ENCODE data around the gene MEIS1.

DNA sequence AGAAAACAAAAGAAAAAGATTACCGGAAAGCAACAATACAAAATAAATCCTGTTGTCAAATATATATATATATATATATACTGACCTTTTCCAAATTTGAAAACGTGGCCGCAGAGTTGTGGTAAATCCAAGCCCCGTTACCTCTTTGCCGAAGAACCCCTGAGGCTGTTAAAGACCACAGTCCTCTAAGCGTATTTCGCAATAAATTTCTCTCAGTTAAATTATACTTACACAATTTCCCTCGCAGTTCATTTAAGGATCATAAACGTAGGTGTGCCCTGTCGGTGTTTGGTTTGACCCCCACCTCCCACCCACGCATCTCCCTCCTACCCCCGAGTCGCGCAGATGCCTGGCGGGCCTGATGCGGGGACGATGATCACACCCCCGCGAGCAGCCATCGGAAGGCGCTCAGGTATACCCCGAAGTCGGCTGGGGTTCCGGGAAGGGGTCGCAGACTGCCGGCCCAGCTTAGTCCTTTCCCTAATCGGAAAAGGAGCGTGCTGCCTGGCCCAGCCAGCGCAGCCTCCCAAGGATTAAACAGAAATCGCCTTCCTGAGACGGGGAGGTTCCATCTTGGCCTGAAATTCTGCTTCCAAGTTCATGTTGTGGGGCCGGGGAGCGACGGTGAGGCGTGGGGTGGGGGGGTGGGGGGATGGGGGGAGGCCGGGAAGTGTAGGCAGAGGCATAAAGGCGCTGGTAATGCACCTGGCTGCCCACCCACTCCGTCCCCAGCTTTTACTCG, 2.9 kb upstream of the MEIS1 start:
- no peak for TF ChIP-seq RBBP5 (IDR thresholded peaks at IDR 0.05; ENCODE audit: borderline replicate concordance, low read depth, low read length)
- TF ChIP-seq, protein P1, sequence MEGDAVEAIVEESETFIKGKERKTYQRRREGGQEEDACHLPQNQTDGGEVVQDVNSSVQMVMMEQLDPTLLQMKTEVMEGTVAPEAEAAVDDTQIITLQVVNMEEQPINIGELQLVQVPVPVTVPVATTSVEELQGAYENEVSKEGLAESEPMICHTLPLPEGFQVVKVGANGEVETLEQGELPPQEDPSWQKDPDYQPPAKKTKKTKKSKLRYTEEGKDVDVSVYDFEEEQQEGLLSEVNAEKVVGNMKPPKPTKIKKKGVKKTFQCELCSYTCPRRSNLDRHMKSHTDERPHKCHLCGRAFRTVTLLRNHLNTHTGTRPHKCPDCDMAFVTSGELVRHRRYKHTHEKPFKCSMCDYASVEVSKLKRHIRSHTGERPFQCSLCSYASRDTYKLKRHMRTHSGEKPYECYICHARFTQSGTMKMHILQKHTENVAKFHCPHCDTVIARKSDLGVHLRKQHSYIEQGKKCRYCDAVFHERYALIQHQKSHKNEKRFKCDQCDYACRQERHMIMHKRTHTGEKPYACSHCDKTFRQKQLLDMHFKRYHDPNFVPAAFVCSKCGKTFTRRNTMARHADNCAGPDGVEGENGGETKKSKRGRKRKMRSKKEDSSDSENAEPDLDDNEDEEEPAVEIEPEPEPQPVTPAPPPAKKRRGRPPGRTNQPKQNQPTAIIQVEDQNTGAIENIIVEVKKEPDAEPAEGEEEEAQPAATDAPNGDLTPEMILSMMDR (IDR thresholded peaks at IDR 0.05; ENCODE audit: control extremely low read depth in 1 of 3, insufficient read depth in 1 of 3, low read depth in 1 of 3, low read length in 3 of 3) = no peak
- TF ChIP-seq, protein P2, sequence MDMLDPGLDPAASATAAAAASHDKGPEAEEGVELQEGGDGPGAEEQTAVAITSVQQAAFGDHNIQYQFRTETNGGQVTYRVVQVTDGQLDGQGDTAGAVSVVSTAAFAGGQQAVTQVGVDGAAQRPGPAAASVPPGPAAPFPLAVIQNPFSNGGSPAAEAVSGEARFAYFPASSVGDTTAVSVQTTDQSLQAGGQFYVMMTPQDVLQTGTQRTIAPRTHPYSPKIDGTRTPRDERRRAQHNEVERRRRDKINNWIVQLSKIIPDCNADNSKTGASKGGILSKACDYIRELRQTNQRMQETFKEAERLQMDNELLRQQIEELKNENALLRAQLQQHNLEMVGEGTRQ (IDR thresholded peaks at IDR 0.05; ENCODE audit: low read length) = no peak
- no peak for TF ChIP-seq TEAD4 (IDR thresholded peaks at IDR 0.05; ENCODE audit: low read depth, low read length)
- TF ChIP-seq EZH2 (IDR thresholded peaks at IDR 0.05; ENCODE audit: low read depth, low read length, severe bottlenecking) = peak; percentile 84
- no peak for TF ChIP-seq POLR2A (IDR thresholded peaks at IDR 0.05; ENCODE audit: control extremely low read depth in 1 of 2, low read depth in 2 of 2, low read length in 2 of 2)
- TF ChIP-seq EP300 (IDR thresholded peaks at IDR 0.05; ENCODE audit: borderline replicate concordance in 1 of 2, low read depth in 2 of 2, low read length in 2 of 2) = no peak
- TF ChIP-seq CHD2 (IDR thresholded peaks at IDR 0.05; ENCODE audit: low read length) = no peak
- no peak for TF ChIP-seq GTF2F1 (IDR thresholded peaks at IDR 0.05; ENCODE audit: borderline replicate concordance, low read depth, low read length)

Measured in H1 (cell line).